Prostate gland (tissue), 2 donors: ENCODE data around the gene SCOC. TPM values are rescaled to one million over a fixed set of nuclear protein-coding genes. Genes with fewer than 3 reads are reported as not detected.
A peak's percentile ranks its signal among the peaks of the same experiment; 100 is the strongest.

Experiments
- DNase-seq: peaks from one replicate; pipeline ENCODE4 v3.0.0-alpha.2; 2019; ENCODE audit warnings: low spot score
- H3K27ac ChIP-seq, 2 donors: fragments of 200-600 bp; sonication (generic); 2 replicates each; pipeline ENCODE4 v1.5.1; 2017 to 2019
- H3K27me3 ChIP-seq: fragments of 200-600 bp; sonication (generic); replicated peaks from 2 replicates; pipeline ENCODE4 v1.5.1; 2019; ENCODE audit not compliant: insufficient read depth
- H3K36me3 ChIP-seq, 2 donors: fragments of 200-600 bp; sonication (generic); 1 replicate in 1 of 2; 2 replicates in 1 of 2; pipeline versions ENCODE4 v1.5.1 to v1.8.1; 2017 to 2019
- H3K4me1 ChIP-seq: fragments of 200-600 bp; sonication (generic); replicated peaks from 2 replicates; pipeline ENCODE4 v1.5.1; 2019
- H3K4me3 ChIP-seq, 2 donors: fragments of 200-600 bp; sonication (generic); 2 replicates each; pipeline ENCODE4 v1.5.1; 2017 to 2019
- H3K9me3 ChIP-seq: fragments of 200-600 bp; sonication (generic); 2 replicates; pipeline ENCODE4 v1.5.1; 2017
- POLR2A ChIP-seq: fragments of 450-650 bp; IDR thresholded peaks from one replicate; pipeline ENCODE4 v1.6.1; 2016; ENCODE audit warnings: antibody characterized with exemption, mild to moderate bottlenecking
- POLR2AphosphoS5 ChIP-seq: sonication (generic); formaldehyde crosslinking; IDR thresholded peaks from one replicate; pipeline ENCODE4 v1.6.1; 2017; ENCODE audit warnings: antibody characterized with exemption
- WGBS: methylation state at CpG from one replicate; pipeline ENCODE4 v1.1.5; 2018; 5-methylcytosine and 5-hydroxymethylcytosine counted together
- intact Hi-C: fragments of 100-400 bp; cut with DNase I; formaldehyde crosslinking; loops from one replicate; pipeline ENCODE4 v1.14.2; 2022
- total RNA-seq, 2 donors: library from RNA; depleted of rRNA; stranded (reverse); fragments of >200 nt; gene quantifications; one replicate each; pipeline ENCODE4 v1.1.0, GENCODE V29; 2016
- TF ChIP-seq, protein P1 (sequence below), 4 experiments: fragments of 200-600 bp in 2 of 4; fragments of 450-650 bp in 2 of 4; sonication (generic) in 2 of 4; IDR thresholded peaks; 1 replicate in 3 of 4; 2 replicates in 1 of 4; pipeline ENCODE4 v1.5.1; 2016 to 2019; ENCODE audit warnings: antibody characterized with exemption in 4 of 4, mild to moderate bottlenecking in 2 of 4, moderate library complexity in 2 of 4

The SCOC gene
- total RNA-seq, 2 donors from 2014 or later, result 28.2 to 58.8 TPM

DNA sequence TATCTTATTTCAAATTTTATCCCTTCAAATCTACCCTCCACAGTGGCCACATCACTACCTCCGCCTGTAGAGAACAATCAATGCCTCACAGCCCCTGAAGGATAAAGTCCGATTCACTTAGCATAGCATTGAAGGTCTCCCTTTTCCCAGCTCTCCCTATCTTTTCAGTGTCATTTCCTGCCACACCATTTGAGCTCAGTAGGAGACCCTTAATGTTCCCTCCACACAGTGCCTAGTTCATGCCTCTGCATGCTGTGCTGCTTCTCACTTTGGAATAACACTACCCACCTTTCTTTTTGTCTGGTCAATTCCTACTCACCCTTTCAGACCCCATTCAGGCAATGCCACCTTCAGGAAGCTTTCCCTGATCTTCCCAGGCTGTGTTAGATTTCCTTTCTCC, 23.6 kb upstream of the SCOC start:
- Histone ChIP-seq H3K9me3 (no peaks in the 10 kb centered on the region), H3K27ac (no peak overlapping the region), H3K4me1 (no peaks in the 10 kb centered on the region), H3K36me3 (no peaks in the 10 kb centered on the region), H3K27me3 (no peaks in the 10 kb centered on the region), H3K4me3 (no peak overlapping the region)
- TF ChIP-seq POLR2AphosphoS5 (no peak), POLR2A (no peak)
- TF ChIP-seq, protein P1, sequence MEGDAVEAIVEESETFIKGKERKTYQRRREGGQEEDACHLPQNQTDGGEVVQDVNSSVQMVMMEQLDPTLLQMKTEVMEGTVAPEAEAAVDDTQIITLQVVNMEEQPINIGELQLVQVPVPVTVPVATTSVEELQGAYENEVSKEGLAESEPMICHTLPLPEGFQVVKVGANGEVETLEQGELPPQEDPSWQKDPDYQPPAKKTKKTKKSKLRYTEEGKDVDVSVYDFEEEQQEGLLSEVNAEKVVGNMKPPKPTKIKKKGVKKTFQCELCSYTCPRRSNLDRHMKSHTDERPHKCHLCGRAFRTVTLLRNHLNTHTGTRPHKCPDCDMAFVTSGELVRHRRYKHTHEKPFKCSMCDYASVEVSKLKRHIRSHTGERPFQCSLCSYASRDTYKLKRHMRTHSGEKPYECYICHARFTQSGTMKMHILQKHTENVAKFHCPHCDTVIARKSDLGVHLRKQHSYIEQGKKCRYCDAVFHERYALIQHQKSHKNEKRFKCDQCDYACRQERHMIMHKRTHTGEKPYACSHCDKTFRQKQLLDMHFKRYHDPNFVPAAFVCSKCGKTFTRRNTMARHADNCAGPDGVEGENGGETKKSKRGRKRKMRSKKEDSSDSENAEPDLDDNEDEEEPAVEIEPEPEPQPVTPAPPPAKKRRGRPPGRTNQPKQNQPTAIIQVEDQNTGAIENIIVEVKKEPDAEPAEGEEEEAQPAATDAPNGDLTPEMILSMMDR (IDR thresholded peaks at IDR 0.05), result no peak
- intact Hi-C loops, result no loop called here
- DNase-seq, result no peak
- 98% methylated on average over 2 of the region's 2 CpGs for WGBS

DNA sequence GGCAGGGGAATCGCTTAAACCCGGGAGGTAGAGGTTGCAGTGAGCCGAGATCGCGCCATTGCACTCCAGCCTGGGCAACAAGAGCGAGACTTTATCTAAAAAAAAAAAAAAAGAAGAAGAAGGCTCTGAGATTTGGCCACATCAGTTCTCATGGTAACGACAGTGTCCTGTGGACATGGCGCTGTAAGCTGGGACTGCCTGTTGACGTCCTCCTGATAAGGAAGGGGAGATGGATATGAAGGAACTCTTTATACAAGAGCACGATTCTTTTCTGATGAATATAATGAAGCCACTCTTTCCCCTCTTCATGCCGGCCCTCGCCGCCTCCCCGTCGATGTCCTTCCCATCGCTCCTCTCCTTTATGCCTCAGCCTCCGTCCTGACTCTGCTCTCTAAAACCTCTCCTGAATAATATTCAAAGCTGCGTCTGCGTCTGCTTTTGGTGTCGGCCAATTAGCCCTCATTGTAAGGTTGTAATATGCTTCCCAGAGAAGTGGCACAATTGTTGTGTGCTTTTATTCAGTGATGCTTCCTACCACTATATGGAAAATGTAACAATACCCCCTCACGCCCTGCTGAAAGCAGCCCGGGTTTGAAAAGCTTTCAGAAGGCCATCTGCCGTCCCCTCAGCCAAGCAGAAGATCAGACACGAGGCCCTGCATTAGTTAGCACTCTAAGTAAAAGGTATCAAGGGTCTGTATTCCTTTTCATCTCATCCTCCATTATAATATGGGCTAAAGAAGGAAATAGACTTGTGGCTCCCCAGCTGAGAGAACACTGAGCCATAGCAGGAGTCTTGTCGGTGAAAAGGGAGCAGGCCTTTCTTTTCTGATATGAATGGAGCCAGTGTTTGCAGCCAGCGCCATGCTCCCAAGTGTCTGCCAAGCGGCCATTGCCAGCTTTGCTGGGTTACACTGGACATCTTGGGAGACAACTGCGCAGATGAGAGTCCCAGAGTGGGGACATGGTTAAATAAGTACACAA, 22.1 kb upstream of the SCOC start:
- no peak for DNase-seq
- no peak overlapping the region for H3K4me3 ChIP-seq
- no peaks in the 10 kb centered on the region for H3K27me3 ChIP-seq
- TF ChIP-seq, protein P1 (IDR thresholded peaks at IDR 0.05), result no peak
- no peak for TF ChIP-seq POLR2A
- no peak for TF ChIP-seq POLR2AphosphoS5
- no peak overlapping the region for H3K27ac ChIP-seq
- H3K4me1 ChIP-seq, result no peaks in the 10 kb centered on the region
- intact Hi-C loops, result no loop called here
- H3K9me3 ChIP-seq, result no peaks in the 10 kb centered on the region
- WGBS, result 94% methylated on average over 28 of the region's 28 CpGs
- H3K36me3 ChIP-seq, result no peaks in the 10 kb centered on the region

DNA sequence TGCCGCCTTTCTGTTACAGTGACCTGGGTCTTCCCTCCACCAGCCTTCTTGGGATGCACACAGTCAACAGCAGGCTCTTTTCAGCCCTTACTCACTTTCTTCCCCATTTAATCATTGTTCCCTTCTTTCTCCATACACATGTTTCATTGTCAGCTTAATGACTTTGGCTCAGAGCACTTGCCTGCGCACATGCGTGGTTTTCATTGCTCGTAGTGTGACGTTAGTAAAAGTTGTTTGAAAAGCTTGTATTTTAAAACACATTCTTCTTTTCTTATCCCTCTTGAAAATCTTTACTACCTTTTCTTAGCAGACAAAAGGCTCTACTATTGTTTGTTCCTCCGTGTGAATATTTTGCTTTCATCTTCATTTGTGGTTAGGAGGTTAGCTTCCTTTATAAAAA, 19.7 kb upstream of the SCOC start:
- intact Hi-C loops, result no loop called here
- Histone ChIP-seq H3K27ac (peak overlapping the region in 1 of 2 donors; percentile 11), H3K9me3 (no peaks in the 10 kb centered on the region), H3K4me3 (no peak overlapping the region), H3K36me3 (no peaks in the 10 kb centered on the region), H3K4me1 (no peaks in the 10 kb centered on the region), H3K27me3 (no peaks in the 10 kb centered on the region)
- 13% methylated on average over 6 of the region's 6 CpGs for whole genome bisulfite sequencing
- TF ChIP-seq, protein P1 (IDR thresholded peaks at IDR 0.05), result no peak
- TF ChIP-seq POLR2AphosphoS5 (no peak), POLR2A (no peak)
- no peak for DNase-seq

DNA sequence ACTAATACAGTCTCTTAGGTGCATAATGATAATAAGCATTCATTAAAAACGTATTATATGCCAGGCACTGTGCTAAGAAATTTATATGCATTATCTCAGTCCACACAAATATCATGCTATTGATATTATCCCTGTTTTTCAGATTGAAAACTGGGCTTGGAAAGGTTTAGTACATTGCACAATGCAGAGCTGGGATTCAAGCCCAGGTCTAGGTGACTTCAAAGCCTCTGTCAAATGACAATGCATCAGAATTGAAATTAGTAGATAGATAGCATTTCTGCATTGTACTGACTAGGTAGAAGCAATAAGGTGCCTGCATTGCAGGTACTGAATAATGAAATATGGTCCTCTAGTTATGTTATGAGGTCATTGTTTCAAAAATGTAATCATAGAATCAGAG, 18.2 kb upstream of the SCOC start:
- no peaks in the 10 kb centered on the region for H3K9me3 ChIP-seq
- no peak overlapping the region for H3K27ac ChIP-seq
- no peak for DNase-seq
- no peaks in the 10 kb centered on the region for H3K4me1 ChIP-seq
- no peaks in the 10 kb centered on the region for H3K27me3 ChIP-seq
- no peak overlapping the region for H3K4me3 ChIP-seq
- TF ChIP-seq, protein P1 (IDR thresholded peaks at IDR 0.05), result no peak
- TF ChIP-seq POLR2A (no peak), POLR2AphosphoS5 (no peak)
- H3K36me3 ChIP-seq, result no peaks in the 10 kb centered on the region
- intact Hi-C loops, result loop anchor here (5.0 kb wide), 1 partner anchor 257 kb away; no protein-coding TSS in a partner anchor
- 58% methylated on average over 1 of the region's 1 CpG for WGBS
